ENCODE results near the gene KRTAP19-4.

KRTAP19-4 gene

GRCh38 chr21:30468900-30469714 lies 27.9 kb downstream of the KRTAP19-4 start:
- H3K4me3 ChIP-seq (ENCODE audit: low read depth, low read length), result no peak overlapping the region
- no peak for DNase-seq (ENCODE audit: low read depth)
- no peak for TF ChIP-seq CTCF (IDR thresholded peaks at IDR 0.05; ENCODE audit: low read depth, low read length, missing control alignments)
- in situ Hi-C loops (cut with HindIII; ENCODE audit: low sequenced_read_pairs), result no loop called here

GRCh38 chr21:30463713-30464112 lies 33.3 kb downstream of the KRTAP19-4 start:
- TF ChIP-seq CTCF (IDR thresholded peaks at IDR 0.05; ENCODE audit: low read depth, low read length, missing control alignments), result peak; percentile 50
- in situ Hi-C loops (cut with HindIII; ENCODE audit: low sequenced_read_pairs), result no loop called here
- H3K4me3 ChIP-seq (ENCODE audit: low read depth, low read length), result no peak overlapping the region
- no peak for DNase-seq (ENCODE audit: low read depth)

- no peak for TF ChIP-seq CTCF (IDR thresholded peaks at IDR 0.05; ENCODE audit: low read depth, low read length, missing control alignments)
- H3K4me3 ChIP-seq (ENCODE audit: low read depth, low read length), result no peak overlapping the region
- in situ Hi-C loops (cut with HindIII; ENCODE audit: low sequenced_read_pairs), result no loop called here
- DNase-seq (ENCODE audit: low read depth), result no peak
Observed at GRCh38 chr21:30448514-30448913, 48.5 kb downstream of the KRTAP19-4 start.

- in situ Hi-C loops (cut with HindIII; ENCODE audit: low sequenced_read_pairs), result no loop called here
- no peak overlapping the region for H3K4me3 ChIP-seq (ENCODE audit: low read depth, low read length)
- DNase-seq (ENCODE audit: low read depth), result no peak
- no peak for TF ChIP-seq CTCF (IDR thresholded peaks at IDR 0.05; ENCODE audit: low read depth, low read length, missing control alignments)
Observed at GRCh38 chr21:30447056-30447455, 49.9 kb downstream of the KRTAP19-4 start.
